ENCODE results near the gene USO1.
A peak's percentile ranks its signal among the peaks of the same experiment; 100 is the strongest.
"Not testable (repeated sequence)": the region's sequence is repeated elsewhere in the genome, so short reads cannot be mapped to it uniquely, and the experiment has no call there.

Gene USO1

GRCh38 chr4:75843596-75843995 is 119.2 kb downstream of the USO1 start:
- H3K4me3 Mint-ChIP-seq: no peak overlapping the region
- no peak for DNase-seq
- H3K36me3 Mint-ChIP-seq (ENCODE audit: low read depth): no peaks in the 10 kb centered on the region
- H3K9me3 Mint-ChIP-seq: no peaks in the 10 kb centered on the region
- TF ChIP-seq, protein P1, sequence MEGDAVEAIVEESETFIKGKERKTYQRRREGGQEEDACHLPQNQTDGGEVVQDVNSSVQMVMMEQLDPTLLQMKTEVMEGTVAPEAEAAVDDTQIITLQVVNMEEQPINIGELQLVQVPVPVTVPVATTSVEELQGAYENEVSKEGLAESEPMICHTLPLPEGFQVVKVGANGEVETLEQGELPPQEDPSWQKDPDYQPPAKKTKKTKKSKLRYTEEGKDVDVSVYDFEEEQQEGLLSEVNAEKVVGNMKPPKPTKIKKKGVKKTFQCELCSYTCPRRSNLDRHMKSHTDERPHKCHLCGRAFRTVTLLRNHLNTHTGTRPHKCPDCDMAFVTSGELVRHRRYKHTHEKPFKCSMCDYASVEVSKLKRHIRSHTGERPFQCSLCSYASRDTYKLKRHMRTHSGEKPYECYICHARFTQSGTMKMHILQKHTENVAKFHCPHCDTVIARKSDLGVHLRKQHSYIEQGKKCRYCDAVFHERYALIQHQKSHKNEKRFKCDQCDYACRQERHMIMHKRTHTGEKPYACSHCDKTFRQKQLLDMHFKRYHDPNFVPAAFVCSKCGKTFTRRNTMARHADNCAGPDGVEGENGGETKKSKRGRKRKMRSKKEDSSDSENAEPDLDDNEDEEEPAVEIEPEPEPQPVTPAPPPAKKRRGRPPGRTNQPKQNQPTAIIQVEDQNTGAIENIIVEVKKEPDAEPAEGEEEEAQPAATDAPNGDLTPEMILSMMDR (IDR thresholded peaks at IDR 0.05): no peak
- no peaks in the 10 kb centered on the region for H3K27me3 Mint-ChIP-seq (ENCODE audit: low read depth, poor library complexity)
- H3K27ac Mint-ChIP-seq: peak overlapping the region; percentile 75
- H3K4me1 Mint-ChIP-seq: peaks cover 19% of the 10 kb centered on the region

DNA sequence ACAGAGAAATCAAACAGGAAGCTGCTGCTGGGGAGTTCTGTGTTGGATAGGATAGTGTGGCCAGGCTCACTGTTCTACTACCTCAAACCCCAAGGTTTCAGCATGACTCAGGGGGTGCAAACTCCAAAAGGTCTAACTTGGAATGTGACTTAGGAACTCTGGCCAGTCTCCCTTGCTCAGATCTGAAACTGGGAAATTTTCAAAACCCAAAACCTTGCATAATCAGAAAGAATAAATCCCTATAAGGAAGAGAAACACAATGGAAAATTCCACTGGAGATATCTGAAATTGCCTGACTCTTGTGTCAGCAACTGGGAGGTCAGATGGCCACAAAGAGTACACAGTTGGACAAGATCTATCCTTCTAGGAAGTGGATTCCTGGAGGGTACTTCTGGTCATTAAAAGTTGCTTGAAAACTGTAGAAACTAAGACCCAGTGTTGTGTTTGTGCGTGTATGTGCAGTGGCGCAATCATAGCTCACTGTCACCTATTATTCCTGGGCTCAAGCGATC is 119.8 kb downstream of the USO1 start:
- Mint-ChIP-seq H3K27ac (peak overlapping the region; percentile 75), H3K36me3 (ENCODE audit: low read depth) (no peaks in the 10 kb centered on the region), H3K4me3 (no peak overlapping the region), H3K4me1 (peaks cover 19% of the 10 kb centered on the region), H3K27me3 (ENCODE audit: low read depth, poor library complexity) (no peaks in the 10 kb centered on the region), H3K9me3 (no peaks in the 10 kb centered on the region)
- TF ChIP-seq, protein P1 (IDR thresholded peaks at IDR 0.05): no peak
- no peak for DNase-seq

DNA sequence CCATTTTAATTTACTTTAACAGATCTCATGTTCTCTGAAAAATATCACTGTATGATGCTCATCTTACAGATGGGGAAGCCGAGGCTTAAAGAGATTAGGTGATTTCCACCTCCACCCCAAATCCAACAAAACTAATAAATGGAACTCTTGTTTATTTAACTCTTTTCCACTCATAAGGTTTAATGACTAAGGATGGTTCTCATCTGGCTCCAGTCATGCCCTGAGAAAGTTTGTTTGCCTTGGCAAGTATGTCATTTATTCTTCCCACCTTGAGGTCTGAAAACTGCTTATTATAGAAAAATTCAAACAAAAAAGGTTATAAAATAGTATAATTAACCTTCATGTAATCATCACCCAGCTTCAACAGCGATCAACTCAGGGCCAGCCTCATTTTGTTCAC is 121.6 kb downstream of the USO1 start:
- no peak overlapping the region for H3K4me3 Mint-ChIP-seq
- H3K9me3 Mint-ChIP-seq: no peaks in the 10 kb centered on the region
- H3K36me3 Mint-ChIP-seq (ENCODE audit: low read depth): no peaks in the 10 kb centered on the region
- no peak for DNase-seq
- no peaks in the 10 kb centered on the region for H3K27me3 Mint-ChIP-seq (ENCODE audit: low read depth, poor library complexity)
- peaks cover 28% of the 10 kb centered on the region for H3K4me1 Mint-ChIP-seq
- TF ChIP-seq, protein P1 (IDR thresholded peaks at IDR 0.05): no peak
- no peak overlapping the region for H3K27ac Mint-ChIP-seq

DNA sequence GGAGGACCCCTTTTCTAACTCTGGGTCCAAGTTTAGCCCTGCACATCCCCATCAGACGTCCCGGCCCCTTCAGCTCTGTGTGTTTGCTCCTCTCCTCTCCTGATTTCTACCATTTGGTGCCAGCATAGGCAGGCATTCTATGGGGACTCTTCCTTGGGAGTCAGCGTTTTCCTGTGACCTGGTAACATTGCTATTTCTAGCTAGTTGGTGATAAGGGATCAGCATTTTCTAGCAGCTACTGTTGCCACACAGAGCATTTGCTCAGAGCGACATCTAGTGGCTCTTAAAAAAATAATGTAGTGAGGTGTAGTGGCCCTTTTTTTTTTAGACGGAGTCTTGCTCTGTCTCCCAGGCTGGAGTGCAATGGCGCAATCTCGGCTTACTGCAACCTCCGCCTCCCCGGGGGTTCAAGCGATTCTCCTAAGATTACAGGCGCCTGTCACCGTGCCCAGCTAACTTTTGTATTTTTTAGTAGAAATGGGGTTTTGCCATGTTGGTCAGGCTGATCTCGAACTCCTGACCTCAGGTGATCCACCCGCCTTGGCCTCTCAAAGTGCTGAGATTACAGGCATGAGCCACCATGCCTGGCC is 123.9 kb downstream of the USO1 start:
- peak; percentile 23 for DNase-seq
- peaks cover 28% of the 10 kb centered on the region for H3K4me1 Mint-ChIP-seq
- H3K27ac Mint-ChIP-seq: not testable (repeated sequence)

GRCh38 chr4:75848891-75849290 is 124.5 kb downstream of the USO1 start:
- TF ChIP-seq, protein P1 (IDR thresholded peaks at IDR 0.05): no peak

More for the DNA sequence above, 123.9 kb downstream of the USO1 start:
- H3K36me3 Mint-ChIP-seq (ENCODE audit: low read depth); H3K9me3 Mint-ChIP-seq; H3K27me3 Mint-ChIP-seq (ENCODE audit: low read depth, poor library complexity); H3K4me3 Mint-ChIP-seq: not testable (repeated sequence)
- TF ChIP-seq, protein P1 (IDR thresholded peaks at IDR 0.05): peak; percentile 62

DNA sequence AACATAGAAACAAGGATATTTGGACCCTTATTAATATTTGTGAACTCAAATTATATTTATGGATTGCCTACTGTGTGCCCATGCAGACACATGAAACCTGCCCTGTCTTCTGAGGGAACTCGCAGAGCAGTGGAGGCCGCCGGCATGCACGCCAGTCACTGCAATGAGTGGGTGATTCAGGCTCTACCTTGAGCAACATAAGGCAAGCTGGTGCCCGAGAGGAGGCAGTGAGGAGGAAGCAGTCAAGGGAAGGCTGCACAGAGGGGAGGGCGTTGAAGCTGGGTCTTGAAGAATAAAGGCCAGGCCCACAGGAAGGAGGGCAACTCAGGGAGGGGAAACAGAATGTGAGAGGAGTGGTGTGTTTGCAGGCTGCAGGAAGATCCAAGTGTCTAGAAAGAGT is 125.1 kb downstream of the USO1 start:
- DNase-seq: peak; percentile 10
- Mint-ChIP-seq H3K4me3 (no peak overlapping the region), H3K27me3 (ENCODE audit: low read depth, poor library complexity) (no peaks in the 10 kb centered on the region), H3K27ac (peak overlapping the region; percentile 46), H3K4me1 (peaks cover 22% of the 10 kb centered on the region), H3K9me3 (no peaks in the 10 kb centered on the region), H3K36me3 (ENCODE audit: low read depth) (no peaks in the 10 kb centered on the region)
- TF ChIP-seq, protein P1 (IDR thresholded peaks at IDR 0.05): no peak

More at GRCh38 chr4:75848891-75849290, 124.5 kb downstream of the USO1 start:
- no peaks in the 10 kb centered on the region for H3K9me3 Mint-ChIP-seq
- no peak overlapping the region for H3K4me3 Mint-ChIP-seq
- H3K27me3 Mint-ChIP-seq (ENCODE audit: low read depth, poor library complexity): no peaks in the 10 kb centered on the region
- no peak overlapping the region for H3K27ac Mint-ChIP-seq
- no peak for DNase-seq
- H3K4me1 Mint-ChIP-seq: peaks cover 25% of the 10 kb centered on the region
- H3K36me3 Mint-ChIP-seq (ENCODE audit: low read depth): no peaks in the 10 kb centered on the region

Data from nephron progenitor cell (in vitro differentiated cells).